ENCODE data around the gene TGM2.

Gene TGM2

DNA sequence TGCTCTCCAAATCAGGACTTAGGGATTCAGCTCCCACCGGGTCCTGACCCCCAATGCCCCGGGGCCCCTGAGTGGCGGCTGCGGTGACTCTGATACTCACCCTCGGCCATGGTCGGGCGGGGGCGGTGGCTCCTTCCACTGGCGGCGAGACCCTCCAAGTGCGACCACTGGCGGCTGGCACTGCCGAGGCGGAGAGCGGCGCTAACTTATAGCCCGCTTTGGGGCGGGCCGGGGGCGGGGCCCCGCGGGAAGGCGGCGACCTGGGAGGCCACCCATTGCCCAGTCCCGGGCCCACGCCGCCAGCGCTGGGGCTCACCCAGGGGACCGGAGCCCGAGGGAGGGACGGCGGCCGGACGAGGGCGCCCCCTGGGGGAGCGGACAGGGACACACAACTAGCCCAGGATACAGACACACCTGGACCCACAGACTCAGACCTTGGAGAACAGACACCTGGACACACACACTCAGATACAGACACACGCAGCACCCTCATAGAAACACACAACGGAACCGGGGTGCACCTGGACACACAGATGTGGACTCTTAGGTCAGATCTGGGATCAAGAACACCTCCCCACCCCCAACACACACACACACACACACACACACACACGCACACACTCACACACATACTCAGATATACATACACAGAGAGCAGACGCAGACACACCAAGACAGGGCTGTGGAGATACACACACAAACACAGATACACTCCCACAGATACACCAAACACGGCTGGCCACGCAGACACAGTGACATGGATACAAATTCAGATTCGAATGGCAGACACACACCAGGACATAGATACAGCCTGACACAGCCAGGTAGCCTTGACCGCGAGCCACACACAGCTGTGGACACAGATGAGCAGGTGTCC is at the start of gene TGM2:
TSS of gene TGM2 (minus strand) at position 182 of the 877 bp plus-strand sequence. CDS start at position 110, 72 bp downstream.
- DNase-seq = no peak

DNA sequence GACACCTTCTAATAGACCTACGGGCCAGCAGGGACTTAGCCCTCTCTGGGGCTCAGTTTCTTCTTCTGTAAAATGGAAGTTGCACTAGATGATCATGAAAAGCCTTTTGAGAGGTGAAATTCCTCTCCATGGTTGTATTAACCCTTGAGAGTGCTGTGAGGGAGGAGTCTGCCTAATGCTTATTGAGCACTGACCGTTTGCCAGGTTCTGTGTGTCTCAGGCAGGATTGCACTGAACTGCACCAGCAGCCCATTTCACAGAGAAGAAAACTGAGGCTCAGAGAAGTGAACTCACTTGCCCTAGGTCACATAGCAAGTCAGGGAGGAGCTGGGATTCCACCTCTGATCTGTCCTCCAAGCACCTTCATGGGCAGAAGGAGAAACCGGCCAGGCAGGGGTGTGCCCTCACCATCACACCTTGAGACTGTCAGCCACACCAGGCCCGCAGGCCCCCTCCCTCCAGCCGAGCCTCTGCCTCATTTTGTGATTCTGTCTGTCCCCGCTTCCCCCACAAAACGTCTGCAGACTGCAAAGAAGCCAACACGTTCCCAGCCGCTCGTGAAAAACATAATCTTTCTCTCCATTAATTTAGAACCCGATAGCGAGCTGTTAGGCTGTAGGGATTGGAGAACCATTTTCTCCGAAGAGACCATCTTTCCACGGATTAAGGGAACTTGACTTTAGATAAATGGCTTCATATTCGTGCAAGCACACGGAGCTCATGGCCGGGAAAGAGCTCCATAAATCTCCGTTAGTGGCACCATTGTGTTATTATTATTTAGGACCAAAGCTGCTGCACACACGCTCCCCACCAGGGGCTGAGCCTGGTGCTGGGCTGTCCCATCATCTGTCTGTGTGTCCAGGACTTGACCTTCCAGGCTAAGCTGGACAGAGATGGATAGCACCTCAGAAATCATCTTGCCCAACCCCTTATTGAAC is 49.5 kb upstream of the TGM2 start:
- DNase-seq = no peak

GRCh38 chr20:38213607-38213940 is 48.5 kb upstream of the TGM2 start:
- DNase-seq = no peak

GRCh38 chr20:38212806-38213606 is 47.9 kb upstream of the TGM2 start:
- DNase-seq = no peak

DNA sequence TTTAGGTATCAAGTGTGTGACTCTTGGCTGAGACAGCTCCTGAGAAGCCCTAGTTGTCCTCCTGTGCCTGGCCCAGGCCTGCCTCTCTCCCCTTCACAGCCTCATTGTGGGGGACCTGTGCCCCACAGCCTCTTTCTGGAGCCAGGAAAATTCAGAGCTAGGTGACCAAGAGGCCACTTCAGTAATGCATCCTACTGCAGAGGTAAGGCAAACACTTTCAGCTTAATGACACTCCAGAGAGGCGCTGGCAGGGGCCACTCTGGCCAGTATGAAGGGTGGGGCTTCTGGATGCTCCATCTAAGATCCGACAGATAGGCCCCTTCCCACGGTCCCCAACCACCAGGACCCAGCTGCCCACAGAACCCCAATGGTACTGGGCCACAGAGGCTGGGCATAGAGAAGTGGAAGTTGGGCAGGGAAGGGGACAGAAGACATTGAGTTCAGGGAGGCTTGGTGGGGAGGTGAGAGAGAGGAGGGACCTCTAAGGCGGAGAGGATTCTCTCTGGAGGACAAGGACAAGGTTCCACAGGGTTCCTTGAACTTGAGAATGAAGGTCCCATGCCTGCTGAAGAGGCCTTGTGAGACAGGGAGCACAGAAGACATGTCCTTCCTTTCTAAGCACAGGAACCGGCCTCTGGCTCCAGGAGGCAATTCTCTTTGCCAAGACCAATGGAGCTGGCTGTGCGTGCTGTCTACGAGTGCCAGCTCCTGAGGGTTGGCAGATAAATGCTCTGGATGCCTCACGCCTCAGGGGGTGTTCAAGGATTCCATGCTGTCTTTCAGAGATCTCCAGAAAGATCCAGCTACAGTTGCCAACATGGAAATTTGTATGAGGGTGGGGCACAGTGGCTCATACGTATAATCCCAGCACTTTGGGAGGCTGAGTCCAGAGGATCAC is 46.4 kb upstream of the TGM2 start:
- no peak for DNase-seq

DNA sequence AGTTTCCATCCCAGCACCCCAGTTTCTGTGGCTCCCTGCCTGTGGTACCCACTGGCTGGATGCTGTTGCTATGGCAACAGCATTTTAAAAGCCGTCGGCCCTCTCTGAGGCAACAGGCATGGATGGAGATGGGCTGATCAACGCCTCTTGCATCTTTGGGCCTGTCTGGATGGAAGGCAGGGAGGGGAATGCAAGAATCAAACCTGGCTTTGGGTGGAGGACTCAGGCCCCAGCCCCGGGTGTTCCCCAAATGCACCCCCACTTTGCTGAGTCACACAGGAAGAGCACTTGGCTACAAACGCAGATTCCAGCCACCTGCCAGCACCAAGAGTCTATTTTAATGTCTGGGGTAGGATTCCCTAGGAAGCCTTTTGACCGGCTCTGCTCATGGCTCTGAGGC is 45.7 kb upstream of the TGM2 start:
- no peak for DNase-seq

DNA sequence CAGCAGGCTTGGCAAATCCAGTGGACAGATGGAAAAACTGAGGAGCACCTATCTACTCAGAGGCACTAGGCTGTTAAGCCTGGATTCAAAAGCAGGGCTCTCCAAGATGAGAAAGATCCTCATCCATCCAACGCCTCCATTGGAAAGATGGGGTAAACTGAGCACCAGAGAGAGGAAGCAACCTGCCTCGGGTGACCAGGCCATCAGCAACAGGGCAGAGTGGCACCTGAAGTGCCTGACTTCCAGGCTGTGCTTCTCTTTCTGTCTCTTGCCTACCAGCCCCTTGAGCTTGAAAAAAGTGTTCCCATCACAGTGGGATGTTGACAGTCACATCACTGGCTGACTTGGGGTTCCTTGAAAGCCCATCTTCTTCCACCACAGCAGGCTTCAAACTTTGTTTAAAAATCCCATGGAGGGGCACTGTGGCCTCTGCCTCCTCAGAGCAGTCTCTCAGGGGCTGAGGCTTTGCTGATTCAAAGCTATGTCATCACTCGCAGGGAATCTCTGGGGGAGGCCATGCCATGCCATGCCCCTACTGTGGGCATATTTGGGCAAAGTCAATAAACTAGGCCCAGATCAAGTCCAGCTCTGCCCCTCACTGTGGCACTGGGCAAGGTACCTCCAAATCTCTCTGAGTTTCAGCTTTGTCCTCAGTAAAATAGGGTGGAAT is 44.8 kb upstream of the TGM2 start:
- no peak for DNase-seq

DNA sequence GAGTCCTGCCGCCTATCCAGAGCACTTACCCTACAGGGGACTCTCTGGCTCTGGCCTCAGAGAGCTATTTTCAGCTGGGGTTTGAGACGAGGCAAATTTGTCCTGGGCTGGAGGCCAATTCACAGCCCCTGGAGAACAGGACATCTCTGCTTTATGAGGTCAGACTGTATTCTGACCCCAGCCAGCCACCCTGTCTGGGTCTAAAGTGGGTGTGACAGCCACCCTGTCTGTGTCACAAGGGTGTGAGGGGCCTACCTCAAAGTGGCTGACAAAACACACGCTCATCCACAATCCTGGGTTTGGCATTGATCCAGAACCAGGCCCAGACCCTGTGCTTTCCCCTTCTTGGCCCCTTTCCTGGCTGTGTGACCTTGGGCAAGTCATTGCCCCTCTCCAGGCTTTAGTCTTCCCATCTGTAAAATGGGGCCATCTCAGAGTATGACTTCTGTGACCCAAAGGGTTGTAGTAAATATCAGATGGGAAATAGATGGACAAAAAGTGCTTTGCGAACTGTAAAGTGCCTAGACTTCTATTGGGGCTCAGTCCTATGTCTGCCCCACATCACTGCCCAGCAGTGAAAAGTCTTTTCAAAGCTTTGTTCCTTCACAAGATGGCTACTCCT is 44.1 kb upstream of the TGM2 start:
- DNase-seq = no peak

DNA sequence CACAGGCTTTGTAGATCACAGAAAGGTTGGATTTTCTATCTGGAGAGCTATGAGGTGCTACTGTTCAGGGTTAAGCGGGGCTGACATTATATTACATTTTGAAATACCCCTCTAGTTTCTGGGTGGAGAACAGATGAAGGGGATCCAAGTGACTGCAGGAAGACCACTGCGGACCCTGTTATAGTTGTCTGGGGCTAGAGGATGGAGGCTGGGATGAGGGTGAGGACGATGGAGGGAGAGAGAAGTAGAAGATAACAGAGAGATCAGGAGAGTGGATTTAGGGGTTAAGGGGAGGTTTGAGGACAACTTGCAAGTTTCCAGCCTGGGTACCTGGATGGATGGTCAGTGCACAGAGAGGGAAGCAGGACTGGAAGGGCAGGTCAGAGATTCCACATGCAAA is 43.5 kb upstream of the TGM2 start:
- DNase-seq = no peak

- DNase-seq = no peak
Measured at GRCh38 chr20:38208088-38208487, 43.0 kb upstream of the TGM2 start.

DNA sequence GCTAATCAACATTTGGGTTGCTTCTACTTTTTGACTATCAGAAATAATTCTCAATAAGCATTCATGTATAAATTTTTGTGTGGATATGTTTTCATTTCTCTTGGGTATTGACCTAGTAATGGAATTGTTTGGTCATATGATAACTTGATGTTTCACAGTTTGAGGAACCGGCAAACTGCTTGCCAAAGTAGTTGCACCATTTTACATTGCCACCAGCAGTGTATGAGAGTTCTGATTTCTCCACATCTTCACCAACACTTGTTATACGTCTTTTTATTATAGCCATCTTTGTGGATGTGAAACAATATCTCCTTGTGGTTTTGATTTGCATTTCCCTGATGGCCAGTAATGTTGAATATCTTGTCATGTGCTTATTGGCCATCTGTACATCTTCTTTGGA is 42.6 kb upstream of the TGM2 start:
- no peak for DNase-seq

- no peak for DNase-seq
Measured at GRCh38 chr20:38205001-38205400, 39.9 kb upstream of the TGM2 start.

- DNase-seq = no peak
Measured at GRCh38 chr20:38203981-38204357, 38.9 kb upstream of the TGM2 start.

- DNase-seq = no peak
Measured at GRCh38 chr20:38203337-38203980, 38.4 kb upstream of the TGM2 start.

DNA sequence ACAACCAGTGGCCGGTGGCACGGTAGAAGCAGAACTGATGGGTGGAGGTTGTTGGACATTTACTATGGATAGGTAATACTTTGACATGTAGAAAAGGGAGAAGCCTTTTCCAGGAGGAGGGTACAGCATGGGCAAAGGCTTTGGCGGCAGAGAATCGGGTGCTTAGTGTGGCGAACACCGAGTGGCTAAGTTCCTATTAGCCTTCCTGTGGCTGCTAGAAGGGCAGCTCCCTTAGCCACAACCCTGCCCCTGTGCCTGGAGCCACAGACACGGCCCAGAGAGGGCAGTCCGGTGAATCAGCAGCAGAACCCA is 37.9 kb upstream of the TGM2 start:
- DNase-seq = no peak

- no peak for DNase-seq
Measured at GRCh38 chr20:38202153-38202981, 37.3 kb upstream of the TGM2 start.

DNA sequence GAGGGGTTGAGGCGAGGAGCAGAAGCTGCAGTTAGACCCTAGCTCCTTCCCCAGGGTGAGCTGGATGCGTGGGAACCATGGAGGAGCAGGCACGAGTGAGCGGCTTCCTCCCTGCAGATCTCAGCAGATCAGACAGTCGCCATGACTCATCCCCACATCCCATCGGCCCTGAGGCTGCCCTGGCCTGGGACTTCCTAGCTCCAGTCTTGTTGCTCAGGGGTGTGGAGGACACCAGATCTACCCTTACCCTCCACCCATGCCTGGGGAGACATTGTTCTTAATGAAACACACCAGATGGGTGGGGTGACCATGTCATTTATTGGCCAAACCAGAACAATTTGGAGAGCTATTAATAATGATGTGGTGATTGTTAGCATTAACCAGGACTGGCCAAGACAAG is 36.3 kb upstream of the TGM2 start:
- no peak for DNase-seq

DNA sequence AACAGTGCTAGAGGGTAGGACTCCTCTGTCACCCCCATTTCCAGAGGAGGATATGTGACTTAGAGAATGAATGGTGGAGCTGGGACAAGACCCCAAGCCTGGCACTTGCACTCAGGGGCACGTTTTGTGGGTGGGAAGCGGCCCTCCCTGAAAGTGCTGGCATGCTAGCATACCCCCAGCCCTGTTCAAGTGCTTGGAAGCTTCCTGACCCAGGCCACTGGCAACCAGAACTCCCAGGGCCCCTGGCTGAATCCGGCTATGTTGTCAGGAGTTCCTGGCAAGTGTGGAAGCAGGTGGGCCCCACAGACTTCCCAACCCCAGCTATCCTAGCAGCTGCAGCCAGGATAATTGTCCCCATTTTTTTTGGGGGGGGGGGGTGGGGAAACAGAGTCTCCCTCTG is 35.6 kb upstream of the TGM2 start:
- no peak for DNase-seq

DNA sequence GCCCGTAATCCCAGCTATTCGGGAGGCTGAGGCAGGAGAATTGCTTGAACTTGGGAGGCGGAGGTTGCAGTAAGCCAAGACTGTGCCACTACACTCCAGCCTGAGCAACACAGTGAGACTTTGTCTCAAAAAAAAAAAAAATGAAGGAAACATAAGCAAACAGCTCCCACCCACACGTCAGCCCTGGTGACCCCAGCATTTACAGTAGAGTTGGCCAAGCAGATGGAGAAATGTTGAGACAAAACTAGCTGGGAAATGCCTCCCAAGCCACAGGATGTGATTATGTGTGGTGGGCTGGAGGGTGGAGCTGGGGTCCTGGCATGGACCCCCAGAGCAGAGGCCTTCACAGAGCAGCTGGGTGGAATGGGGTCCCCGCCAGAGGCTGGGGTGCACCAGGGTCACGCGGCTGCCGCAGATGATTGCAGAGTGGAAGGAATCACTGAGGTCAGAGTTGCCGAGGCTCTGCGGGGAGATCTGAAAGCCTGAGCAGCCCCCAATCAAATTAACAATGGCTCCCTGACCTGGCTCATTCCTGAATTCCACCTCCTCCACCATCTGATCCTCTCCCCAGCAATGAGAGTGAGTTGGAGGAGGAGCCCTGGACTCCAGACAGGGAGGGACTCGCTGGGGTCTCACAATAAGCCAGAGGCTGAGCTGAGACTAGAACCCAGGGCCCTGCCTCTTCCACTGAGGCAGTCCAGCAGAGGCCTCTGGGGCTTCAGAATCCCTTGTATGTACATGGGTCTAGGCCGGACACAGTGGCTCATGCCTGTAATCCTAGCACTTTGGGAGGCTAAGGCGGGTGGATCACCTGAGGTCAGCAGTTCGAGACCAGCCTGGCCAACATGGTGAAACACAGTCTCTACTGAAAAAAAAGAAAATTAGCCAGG is 34.7 kb upstream of the TGM2 start:
- DNase-seq = no peak
